GM18861 (cell line): ENCODE measurements around the gene STARD4.

Experiments
- ATAC-seq: cut with Tn5 transposase; IDR thresholded peaks from one replicate; pipeline ENCODE4 v1.9.1; 2021; ENCODE audit not compliant: unreplicated experiment

The STARD4 gene

DNA sequence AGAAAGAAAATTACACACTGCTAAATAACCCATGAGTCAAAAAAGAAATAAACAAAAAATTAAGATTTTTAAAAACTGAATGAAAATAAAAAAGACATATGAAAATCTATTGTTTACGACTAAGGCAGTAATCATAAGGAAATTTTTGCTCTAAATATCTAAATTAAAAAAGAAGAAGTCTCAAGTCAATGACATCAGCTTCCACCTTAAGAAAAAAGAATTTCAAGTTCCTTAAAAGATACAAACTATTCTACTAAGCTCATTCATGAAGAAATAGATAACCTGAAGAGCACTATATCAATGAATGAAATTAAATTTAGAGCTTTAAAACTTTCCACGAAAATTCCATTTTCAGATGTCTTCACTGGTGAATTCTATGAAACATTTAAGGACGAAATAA, 15.7 kb upstream of the STARD4 start:
- ATAC-seq = no peak

DNA sequence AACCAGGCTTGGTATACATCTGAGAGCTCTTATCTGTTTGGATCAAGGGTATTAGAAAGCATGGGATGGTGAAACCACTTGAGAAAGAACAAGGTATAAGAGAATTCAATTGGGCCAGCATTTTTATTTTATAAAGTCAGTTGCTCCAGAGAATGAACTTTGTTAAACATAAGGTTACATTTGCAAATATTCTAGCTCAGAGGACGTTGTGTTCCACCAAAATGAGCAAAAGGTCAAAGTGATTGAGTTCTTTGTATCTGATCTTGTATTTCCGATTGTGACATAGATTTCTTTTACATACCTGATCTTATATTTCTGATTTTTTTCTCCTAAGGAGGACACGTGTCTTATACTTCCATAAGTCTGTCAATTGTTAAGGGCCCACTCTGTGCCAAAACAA, 8.6 kb upstream of the STARD4 start:
- no peak for ATAC-seq

DNA sequence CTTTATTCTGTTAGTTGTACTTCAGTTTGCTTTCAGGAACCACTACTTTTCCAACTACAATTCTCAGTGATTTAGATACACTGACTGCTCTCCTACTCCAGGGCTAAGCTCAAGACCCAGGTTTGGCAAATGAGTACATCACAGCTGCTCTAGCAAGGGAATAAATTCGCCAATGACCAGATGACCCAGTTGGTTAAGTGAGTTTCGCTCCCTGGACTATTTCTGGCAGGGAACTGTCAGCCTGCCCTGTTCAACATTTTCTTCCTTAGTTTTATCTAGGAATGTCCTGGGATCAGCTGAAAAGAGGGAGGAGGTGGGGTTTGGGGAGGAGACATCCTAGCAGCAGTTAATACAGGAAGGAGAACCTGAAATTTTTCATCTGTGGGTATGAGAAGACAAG, 6.4 kb upstream of the STARD4 start:
- ATAC-seq = no peak

DNA sequence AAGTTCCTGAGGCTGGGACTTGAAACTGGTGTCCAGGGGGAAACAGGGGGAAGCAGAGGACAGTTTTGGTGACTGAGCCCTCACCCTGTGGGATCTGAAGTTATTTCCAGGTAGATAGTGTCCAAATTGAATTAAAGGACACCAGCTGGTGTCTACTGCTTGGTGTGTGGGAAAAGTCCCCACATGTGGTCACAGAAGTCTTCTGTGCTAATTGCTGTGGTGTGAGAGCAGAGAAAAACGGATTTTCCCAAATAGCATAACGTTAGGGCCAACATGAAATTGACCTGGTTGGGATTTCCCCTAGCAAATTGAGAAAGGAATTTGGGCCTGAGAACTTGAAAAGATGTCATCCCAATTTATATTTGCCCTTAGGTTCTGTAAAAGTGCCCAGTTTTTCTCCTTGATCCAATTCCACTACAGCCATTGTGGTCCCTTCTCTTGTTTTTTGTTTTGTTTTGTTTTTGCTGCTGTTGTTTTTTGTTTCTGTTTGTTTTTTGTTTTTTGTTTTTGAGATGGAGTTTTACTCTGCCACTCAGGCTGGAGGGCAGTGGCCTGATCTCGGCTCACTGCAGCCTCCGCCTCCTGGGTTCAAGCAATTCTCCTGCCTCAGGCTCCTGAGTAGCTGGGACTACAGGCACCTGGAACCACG, 5.6 kb upstream of the STARD4 start:
- ATAC-seq = no peak

DNA sequence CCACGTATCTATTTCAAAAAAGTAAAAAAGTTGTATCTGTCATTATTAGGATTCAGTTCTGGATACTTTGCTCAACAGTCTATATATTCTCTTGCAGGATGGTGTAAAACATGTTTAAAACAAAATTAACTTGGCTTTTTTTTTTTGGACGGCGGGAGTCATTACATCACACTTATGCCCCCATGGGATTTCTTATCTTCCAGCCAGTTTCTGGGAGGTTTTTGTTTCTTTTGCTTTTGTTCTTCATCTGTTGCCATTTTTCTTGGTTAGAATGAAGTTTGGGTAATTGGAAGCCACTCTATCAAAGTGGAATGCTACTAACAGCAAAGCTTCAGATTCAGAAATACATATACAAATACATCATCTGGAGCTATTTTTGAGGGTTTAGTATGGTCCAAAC, 1.8 kb upstream of the STARD4 start:
- ATAC-seq = no peak

DNA sequence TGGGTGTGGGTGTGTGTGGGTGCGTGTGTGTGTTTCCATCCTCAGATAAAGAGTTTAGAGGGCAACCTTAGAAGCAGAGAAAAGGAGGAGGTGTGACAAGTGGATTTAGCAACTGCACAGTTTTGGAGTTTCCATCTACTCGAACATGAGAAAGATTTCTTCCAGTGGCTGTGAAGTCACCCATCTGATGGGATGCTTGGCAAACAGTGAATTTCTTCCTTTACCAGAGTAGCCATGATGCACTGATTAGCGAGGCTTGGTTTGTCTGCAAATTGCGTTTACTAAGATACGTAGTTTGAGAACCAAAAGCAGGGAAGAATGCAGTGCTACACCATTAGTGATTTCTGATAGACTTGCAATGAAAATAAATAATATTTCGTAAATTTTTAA, 791 bp upstream of the STARD4 start:
- ATAC-seq = no peak

DNA sequence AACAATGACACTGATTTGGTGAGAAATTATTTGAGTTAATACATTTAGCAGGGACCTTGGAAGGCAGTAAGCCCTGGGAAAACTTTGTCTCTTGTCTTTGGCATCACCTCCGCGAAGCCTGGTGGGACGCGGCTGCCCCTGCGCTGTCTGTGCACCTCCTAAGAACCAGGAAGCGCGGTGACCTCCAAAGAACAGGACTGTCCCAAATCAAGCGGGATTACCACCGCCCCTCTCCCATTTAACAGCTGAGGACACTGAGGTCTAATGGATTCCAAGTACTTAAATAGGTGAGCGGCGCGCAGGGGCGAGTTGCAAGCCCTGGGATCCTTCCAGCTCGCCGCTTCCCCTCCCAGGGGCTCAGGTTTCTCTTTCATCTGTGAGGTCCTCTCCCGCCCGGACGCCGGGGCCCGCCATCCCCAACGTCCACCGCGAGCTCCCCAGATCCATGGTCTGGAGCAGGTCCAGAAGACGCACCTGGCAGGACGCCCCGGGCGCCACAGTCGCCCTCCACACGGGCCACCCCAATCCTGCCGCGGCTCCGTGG, 432 bp downstream of the STARD4 start:
- ATAC-seq = no peak

DNA sequence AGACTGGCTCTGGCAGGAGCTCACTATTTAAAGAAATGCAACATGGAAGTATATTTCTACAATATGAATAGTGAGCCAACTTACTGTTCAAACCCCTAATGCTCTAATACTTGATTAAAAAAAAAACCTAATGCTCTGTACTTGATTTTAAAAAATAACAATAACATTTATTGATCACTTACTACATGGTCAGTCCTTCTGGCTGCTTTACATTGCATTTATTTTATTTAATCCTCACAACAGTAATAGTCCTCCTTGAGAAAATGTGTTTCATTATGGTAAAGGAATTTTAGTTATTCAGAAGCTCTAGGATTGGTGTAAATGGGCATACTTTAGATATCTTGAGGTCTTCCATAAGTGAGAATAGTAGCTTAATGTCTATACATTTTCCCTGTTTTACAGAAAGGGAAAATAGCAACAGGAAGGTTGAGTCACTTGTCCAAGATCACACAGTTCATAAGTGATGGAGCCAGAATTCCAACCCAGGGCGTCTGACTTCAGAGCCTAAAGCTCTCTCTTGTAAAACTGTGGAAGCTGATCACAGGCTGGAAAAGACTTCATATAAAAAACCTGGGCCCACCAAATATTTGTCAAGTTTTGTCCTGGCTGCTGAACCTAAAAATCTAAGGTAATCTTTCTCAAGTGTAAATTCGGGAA, 1.0 kb downstream of the STARD4 start:
- no peak for ATAC-seq

DNA sequence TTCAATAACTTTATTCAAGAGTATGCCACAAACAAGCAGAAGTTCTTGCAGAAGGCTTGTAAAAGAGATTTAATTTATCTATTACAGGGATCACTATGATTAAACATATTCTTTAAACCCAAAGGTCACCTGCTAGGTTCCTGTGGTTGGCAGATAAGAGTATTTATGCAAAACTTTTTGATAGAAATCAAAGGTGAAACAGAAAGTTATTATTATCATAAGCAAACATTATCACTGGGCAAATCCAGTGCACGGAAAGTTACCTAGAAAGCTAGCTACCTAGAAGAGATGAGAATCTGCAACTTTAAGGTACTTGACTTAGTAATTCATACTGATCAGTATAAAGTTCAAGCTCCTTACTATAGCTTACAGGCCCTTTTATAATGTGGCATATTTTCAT, 3.2 kb downstream of the STARD4 start:
- ATAC-seq = no peak

DNA sequence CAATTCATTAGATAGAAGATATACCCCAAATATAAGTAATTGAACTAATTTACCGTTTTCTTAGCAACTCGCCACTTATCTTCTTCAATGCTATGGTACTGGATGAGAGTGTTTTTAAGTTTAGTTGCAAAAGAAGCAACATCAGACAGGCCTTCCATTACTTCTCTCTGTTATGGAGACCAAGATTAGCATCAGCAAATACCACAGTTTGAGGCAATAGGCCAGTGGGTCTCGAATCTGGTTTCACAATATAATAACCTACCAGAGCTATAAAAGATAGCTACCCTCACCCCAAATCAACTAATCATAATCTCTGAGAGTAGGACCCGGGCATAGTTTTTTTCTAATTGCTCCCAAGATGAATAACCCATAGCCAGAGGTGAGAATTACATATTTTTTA, 5.1 kb downstream of the STARD4 start:
- no peak for ATAC-seq

DNA sequence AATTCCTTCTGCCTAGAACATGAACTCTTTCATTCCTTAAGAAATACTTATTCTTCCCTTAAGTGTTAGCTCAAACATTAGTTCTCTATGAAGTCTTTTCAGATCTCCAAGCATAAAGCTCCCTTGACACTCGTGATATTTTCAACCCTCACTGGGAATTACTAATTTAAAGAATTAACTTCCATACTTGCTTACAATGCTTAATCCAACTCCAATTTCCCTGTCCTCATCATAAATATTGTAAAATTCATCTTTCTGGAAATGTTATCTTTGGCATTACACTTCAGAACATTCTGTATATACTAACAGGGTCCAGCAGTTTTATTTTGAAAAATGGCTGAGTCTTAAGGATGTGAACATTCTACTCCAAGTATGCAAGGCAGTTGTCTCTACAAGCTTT, 7.2 kb downstream of the STARD4 start:
- no peak for ATAC-seq

DNA sequence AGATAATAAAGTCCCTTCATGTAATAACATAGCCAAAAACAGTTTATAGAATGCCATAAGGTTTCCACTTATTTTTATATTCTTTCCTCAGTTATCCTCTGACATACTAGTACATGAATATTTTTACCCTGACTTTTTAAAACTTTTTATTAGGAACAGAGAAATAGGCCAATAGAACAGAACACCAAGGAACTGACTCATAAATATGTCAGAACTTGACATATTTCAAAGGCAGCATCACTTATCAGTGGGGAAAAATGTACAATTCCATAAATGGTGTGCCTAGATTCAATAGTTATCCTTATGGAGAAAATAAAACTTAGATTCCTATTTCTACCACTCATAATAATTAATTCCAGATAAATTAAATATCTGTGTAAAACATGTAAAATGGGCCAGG, 9.4 kb downstream of the STARD4 start:
- no peak for ATAC-seq

DNA sequence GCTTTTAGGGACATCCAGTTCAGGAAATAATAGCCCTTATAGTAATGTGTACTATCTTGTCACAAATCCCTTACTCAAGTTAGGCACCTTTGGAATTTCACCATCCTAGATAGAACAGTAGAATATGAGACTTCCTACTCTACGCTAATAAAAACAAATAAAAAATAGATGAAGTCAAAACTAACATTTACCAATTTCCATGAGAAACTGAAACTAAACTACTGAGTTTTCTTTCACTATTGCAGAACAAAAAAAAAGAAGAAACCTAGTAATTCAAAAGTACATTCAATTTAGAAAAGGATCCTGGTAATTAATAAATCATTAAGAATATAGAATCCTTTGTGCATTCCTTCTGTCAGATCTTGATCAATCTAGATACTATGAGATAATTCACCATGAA, 14.0 kb downstream of the STARD4 start:
- ATAC-seq = no peak

DNA sequence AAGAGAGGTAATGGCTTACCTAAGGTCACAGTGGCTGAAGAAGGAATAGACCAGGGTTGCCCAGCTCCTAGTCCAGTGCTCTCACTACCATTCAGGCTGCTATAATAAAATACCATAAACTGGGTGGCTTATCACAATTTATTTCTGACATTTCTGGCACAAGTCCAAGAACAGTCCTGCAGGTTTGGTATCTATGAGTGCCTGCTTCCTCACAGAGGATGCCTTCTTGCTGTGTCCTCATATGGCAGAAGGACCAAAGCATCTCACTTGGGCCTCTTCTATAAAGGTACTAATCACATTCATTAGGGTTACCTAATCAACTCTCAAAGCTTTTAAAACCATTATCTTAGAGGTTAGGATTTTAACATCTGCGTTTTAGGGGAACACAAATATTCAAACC, 17.2 kb downstream of the STARD4 start:
- peak; percentile 4 for ATAC-seq

DNA sequence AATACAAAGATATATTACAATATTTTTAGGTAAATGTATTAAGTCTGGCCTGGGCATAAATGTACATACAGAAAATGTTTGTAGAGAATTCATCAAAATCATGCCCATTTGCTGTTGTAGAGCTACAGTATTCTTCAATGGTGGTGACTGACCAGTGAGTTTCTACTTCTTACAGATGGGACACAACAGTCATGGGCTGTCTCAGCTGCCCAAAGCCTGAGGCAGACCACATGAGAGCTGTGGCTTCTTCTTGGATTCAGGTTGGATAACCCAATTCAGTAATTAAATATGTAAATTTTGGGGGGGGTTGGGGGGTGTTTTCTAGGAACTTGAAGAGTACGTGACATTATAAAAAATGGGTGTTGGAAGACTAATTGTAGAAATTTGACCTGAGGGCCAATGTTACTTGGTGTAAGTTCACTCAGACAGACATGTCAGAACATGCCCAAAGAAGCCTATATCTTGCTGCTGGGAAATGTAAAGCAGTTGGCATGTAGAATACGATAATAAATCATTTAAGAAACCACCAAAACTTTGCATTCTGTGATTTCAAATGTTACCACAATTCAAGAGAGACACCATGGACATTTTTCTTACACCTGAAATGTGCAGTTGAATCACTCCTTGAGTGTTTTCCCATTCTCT, 17.9 kb downstream of the STARD4 start:
- ATAC-seq = peak; percentile 41

DNA sequence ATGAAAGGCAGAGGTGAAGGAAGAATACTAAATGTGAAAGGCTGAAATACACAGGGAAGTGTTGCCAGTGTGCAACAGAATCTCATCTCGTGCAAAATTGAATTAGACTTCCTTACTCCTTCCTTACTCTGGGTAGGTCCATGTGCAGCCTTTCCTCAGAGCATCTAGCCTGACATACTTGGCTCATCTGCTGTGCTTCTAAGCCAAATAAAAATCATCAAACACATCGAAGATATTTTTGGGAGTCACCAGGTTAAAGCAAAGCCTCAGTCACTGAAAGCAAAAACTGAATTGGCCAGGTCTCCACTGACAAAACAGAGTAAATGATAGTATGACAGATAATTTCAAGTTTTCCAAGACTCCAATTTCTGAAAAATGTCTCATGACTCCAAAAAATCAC, 19.3 kb downstream of the STARD4 start:
- no peak for ATAC-seq

DNA sequence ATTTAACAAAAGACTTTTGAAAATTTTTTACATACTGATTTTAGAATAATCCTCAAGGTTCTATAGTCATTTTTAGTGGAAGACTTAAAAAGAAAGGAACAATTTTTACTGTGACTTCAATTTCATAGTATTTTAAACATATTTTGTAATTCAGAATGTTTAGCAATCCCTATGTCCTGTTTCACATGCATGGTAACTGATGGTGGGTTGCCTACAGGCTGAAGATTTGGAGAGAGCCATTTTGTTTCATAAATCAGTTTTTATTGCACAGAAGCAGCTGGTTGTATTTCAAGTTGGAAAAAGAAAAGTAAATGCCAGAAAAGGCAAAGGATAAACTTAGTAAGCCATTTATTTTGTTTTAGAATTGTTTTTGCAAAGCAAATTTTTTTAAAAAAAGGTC, 24.0 kb downstream of the STARD4 start:
- no peak for ATAC-seq

DNA sequence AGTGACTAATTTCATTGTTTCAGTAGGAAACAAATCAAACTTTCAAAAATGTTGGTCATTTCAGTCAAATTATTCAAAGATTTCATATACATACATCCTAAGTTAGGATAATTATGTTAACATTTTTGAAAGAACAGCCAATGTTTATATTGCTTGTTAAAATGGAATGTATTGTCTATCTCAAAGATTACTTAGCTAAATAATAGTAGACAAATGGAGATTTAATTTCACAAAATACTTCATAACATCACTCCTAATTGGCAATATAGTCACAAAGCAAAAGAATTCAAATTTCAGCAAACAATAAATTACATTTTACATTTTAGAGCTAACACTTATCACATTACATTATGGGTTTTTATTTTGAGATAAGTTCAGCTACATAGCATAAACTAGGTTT, 25.4 kb downstream of the STARD4 start:
- no peak for ATAC-seq

DNA sequence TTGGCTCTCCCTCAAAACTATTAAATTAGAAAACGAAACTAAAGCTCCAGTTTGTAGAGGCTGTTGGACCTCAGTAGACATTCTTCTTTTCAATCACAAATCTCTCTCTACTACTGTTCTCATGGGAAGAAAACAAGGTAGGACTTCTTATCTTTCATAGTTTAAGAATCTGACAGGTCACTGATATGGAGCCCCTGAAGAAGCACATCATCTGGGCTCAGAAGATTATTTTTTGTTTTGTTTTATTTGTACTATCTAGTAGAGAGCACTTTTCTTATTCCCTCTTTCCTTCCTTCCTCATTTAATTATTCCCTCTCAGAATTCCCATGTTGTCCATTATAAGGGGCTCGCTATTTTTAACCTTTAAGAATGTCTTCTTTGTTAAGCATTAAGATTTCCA, 26.3 kb downstream of the STARD4 start:
- no peak for ATAC-seq

DNA sequence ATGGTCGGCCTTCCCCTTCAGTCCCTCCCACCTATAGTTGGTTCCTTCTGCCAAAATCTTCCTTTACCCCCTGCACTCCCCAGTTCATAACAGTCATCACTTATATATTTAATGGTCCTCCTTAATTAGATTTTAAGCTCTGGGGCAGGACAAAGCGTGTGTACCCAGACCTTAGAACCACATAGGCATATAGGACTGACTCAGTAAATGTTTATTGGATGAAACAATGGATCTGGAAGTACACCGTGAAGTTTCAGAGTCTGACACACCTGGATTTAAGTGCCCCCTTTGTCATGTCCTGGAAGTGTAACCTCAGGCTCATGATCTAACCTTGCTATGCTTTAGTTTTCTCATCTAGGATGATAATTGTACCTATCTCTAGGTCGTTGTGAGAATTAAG, 32.0 kb downstream of the STARD4 start:
- no peak for ATAC-seq

DNA sequence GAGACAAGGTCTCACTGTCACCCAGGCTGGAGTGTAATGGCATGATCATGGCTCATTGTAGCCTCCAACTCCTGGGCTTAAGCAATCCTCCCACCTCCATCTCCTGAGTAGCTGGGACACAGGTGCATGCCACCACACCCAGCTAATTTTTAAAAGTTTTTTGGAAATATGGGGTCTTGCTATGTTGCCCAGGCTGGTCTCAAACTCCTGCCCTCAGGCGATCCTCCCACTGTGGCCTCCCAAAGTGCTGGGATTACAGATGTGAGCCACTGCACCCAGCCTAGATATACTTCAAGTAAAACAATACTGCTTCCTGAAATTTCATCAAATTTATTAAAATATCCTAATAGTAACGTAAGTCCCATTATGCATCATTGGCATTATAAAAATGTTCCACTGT, 33.4 kb downstream of the STARD4 start:
- no peak for ATAC-seq

DNA sequence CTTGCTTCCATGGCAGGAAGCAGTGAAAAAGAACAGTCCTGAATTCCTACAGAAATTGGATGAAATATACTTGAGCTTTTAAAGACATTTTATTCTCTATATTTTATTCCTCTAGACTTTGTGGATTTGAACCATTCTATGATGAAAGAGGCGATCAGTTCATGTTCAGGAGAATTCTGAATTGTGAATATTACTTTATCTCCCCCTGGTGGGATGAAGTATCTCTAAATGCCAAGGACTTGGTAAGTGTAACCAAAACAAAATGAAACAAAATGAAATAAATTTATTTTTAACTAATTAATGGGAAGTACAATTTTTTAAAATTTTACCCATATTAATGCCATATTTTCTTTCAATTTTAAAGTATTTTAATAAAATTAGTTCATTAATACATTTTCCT, 34.1 kb downstream of the STARD4 start:
- ATAC-seq = no peak
